GM23338 (cell line): Measurements from ENCODE around the gene SLC29A1.

Source experiments
- CREB1 ChIP-seq: fragments of 250-450 bp; sonication (Bioruptor Pico); IDR thresholded peaks from 2 replicates; pipeline ENCODE4 v1.5.0; 2020; ENCODE audit warnings: low read depth, mild to moderate bottlenecking, moderate library complexity
- EZH2 ChIP-seq: fragments of 200-600 bp; sonication (generic); IDR thresholded peaks from one replicate; pipeline ENCODE4 v1.8.0; 2017; ENCODE audit warnings: antibody characterized with exemption, mild to moderate bottlenecking, low read depth; ENCODE audit not compliant: unreplicated experiment
- JUNB ChIP-seq: IDR thresholded peaks from one replicate; pipeline ENCODE4 v1.6.1; 2016; ENCODE audit warnings: antibody characterized with exemption; ENCODE audit not compliant: unreplicated experiment
- NANOG ChIP-seq: IDR thresholded peaks from 2 replicates; pipeline ENCODE4 v1.6.1; 2016; ENCODE audit warnings: antibody characterized with exemption, borderline replicate concordance
- POLR2AphosphoS5 ChIP-seq: IDR thresholded peaks from 2 replicates; pipeline ENCODE4 v1.6.1; 2016; ENCODE audit warnings: antibody characterized with exemption, low read depth
- ZNF331 ChIP-seq: fragments of 250-450 bp; sonication (Bioruptor Pico); IDR thresholded peaks from 2 replicates; pipeline ENCODE4 v1.5.0; 2020; ENCODE audit warnings: low read depth, mild to moderate bottlenecking, moderate library complexity
- TF ChIP-seq, protein P1 (sequence below), 2 experiments: fragments of 200-600 bp in 1 of 2; sonication (generic) in 1 of 2; conservative IDR thresholded peaks; 2 replicates each; pipeline versions ENCODE4 v1.5.1 to v1.6.1; 2016 to 2017; ENCODE audit warnings: antibody characterized with exemption in 2 of 2, low read depth in 2 of 2, mild to moderate bottlenecking in 2 of 2, moderate library complexity in 1 of 2

DNA sequence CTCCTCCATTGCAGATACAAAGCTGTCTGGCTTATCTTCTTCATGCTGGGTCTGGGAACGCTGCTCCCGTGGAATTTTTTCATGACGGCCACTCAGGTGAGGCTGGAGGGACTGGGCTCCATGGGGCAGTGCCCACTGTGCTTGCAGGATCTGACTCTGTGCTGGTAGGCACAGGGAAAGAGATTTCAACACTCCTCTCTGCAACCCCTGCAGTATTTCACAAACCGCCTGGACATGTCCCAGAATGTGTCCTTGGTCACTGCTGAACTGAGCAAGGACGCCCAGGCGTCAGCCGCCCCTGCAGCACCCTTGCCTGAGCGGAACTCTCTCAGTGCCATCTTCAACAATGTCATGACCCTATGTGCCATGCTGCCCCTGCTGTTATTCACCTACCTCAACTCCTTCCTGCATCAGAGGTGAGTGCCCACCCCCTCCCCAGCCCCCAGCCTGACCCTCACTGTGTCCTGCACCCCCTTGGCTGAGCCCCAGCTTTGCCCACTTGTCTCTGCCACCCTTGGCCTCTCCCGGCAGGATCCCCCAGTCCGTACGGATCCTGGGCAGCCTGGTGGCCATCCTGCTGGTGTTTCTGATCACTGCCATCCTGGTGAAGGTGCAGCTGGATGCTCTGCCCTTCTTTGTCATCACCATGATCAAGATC is 6.1 kb downstream of the SLC29A1 start:
- TF ChIP-seq POLR2AphosphoS5 (no peak), EZH2 (no peak), JUNB (no peak), CREB1 (CRISPR knock-in tag) (no peak), ZNF331 (CRISPR knock-in tag) (no peak), NANOG (no peak)
- TF ChIP-seq, protein P1, sequence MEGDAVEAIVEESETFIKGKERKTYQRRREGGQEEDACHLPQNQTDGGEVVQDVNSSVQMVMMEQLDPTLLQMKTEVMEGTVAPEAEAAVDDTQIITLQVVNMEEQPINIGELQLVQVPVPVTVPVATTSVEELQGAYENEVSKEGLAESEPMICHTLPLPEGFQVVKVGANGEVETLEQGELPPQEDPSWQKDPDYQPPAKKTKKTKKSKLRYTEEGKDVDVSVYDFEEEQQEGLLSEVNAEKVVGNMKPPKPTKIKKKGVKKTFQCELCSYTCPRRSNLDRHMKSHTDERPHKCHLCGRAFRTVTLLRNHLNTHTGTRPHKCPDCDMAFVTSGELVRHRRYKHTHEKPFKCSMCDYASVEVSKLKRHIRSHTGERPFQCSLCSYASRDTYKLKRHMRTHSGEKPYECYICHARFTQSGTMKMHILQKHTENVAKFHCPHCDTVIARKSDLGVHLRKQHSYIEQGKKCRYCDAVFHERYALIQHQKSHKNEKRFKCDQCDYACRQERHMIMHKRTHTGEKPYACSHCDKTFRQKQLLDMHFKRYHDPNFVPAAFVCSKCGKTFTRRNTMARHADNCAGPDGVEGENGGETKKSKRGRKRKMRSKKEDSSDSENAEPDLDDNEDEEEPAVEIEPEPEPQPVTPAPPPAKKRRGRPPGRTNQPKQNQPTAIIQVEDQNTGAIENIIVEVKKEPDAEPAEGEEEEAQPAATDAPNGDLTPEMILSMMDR (conservative IDR thresholded peaks at IDR 0.05; ENCODE audit: low read depth in 2 of 2), result no peak
